Esophagus squamous epithelium (tissue), 4 donors: ENCODE results near the gene PEX14.

Experiments
- POLR2A ChIP-seq, 4 donors: fragments of 450-650 bp; IDR thresholded peaks; one replicate each; pipeline ENCODE4 v1.6.1; 2017; ENCODE audit warnings: antibody characterized with exemption in 4 of 4, mild to moderate bottlenecking in 4 of 4, moderate library complexity in 3 of 4
- TF ChIP-seq, protein P1 (sequence below), 6 experiments: fragments of 450-650 bp in 4 of 6; fragments of 200-600 bp in 2 of 6; sonication (generic) in 2 of 6; IDR thresholded peaks; one replicate each; pipeline ENCODE4 v1.5.1; 2016 to 2019; ENCODE audit warnings: antibody characterized with exemption in 6 of 6, mild to moderate bottlenecking in 4 of 6, moderate library complexity in 4 of 6

GRCh38 chr1:10599194-10599861 lies 124.6 kb downstream of the PEX14 start:
- TF ChIP-seq, protein P1, sequence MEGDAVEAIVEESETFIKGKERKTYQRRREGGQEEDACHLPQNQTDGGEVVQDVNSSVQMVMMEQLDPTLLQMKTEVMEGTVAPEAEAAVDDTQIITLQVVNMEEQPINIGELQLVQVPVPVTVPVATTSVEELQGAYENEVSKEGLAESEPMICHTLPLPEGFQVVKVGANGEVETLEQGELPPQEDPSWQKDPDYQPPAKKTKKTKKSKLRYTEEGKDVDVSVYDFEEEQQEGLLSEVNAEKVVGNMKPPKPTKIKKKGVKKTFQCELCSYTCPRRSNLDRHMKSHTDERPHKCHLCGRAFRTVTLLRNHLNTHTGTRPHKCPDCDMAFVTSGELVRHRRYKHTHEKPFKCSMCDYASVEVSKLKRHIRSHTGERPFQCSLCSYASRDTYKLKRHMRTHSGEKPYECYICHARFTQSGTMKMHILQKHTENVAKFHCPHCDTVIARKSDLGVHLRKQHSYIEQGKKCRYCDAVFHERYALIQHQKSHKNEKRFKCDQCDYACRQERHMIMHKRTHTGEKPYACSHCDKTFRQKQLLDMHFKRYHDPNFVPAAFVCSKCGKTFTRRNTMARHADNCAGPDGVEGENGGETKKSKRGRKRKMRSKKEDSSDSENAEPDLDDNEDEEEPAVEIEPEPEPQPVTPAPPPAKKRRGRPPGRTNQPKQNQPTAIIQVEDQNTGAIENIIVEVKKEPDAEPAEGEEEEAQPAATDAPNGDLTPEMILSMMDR (IDR thresholded peaks at IDR 0.05), result no peak
- no peak for TF ChIP-seq POLR2A (IDR thresholded peaks at IDR 0.05)
